ENCODE results near the gene MYO1E. TPM values are rescaled to one million over a fixed set of nuclear protein-coding genes. Genes with fewer than 3 reads are reported as not detected.

Gene MYO1E
- total RNA-seq, 2 donors from 2014 or later, result 47.8 to 65.6 TPM

GRCh38 chr15:59216911-59217310, 155.8 kb downstream of the MYO1E start:
- Histone ChIP-seq H3K36me3 (ENCODE audit: control insufficient read depth, insufficient read depth, low read length) (peaks cover 17% of the 10 kb centered on the region), H3K4me3 (ENCODE audit: low read length) (no peak overlapping the region), H3K4me1 (ENCODE audit: control insufficient read depth, insufficient read depth, low read length) (no peaks in the 10 kb centered on the region), H3K27me3 (ENCODE audit: control insufficient read depth, insufficient read depth, low read length, poor library complexity, severe bottlenecking) (no peaks in the 10 kb centered on the region), H3K9me3 (ENCODE audit: control insufficient read depth, low read length) (no peaks in the 10 kb centered on the region), H3K9ac (ENCODE audit: extremely low read depth, low read length, poor library complexity, severe bottlenecking) (no peak overlapping the region), H3K27ac (ENCODE audit: low read depth, low read length) (no peak overlapping the region)
- H3K27me3 Mint-ChIP-seq (ENCODE audit: insufficient read depth), result no peaks in the 10 kb centered on the region
- H3K27ac Mint-ChIP-seq, result no peak overlapping the region
- 93% methylated on average over 5 of the region's 5 CpGs; no CpG with 5 or more reads in 1 of the 2 experiments for WGBS, 2 experiments (ENCODE audit: insufficient coverage in 1 of 2, insufficient read length in 1 of 2)
- H3K4me1 Mint-ChIP-seq, result no peaks in the 10 kb centered on the region
- no peak overlapping the region for H3K4me3 Mint-ChIP-seq
- peaks cover 33% of the 10 kb centered on the region for H3K36me3 Mint-ChIP-seq (ENCODE audit: low read depth)
- no peaks in the 10 kb centered on the region for H3K9me3 Mint-ChIP-seq
- no peak for DNase-seq
- TF ChIP-seq CTCF (conservative IDR thresholded peaks at IDR 0.05), result no peak

- Mint-ChIP-seq H3K27ac (no peak overlapping the region), H3K9me3 (no peaks in the 10 kb centered on the region), H3K4me1 (no peaks in the 10 kb centered on the region), H3K36me3 (ENCODE audit: low read depth) (peaks cover 36% of the 10 kb centered on the region), H3K27me3 (ENCODE audit: insufficient read depth) (no peaks in the 10 kb centered on the region), H3K4me3 (no peak overlapping the region)
- Histone ChIP-seq H3K9me3 (ENCODE audit: control insufficient read depth, low read length) (no peaks in the 10 kb centered on the region), H3K36me3 (ENCODE audit: control insufficient read depth, insufficient read depth, low read length) (peaks cover 26% of the 10 kb centered on the region), H3K4me1 (ENCODE audit: control insufficient read depth, insufficient read depth, low read length) (no peaks in the 10 kb centered on the region), H3K27me3 (ENCODE audit: control insufficient read depth, insufficient read depth, low read length, poor library complexity, severe bottlenecking) (no peaks in the 10 kb centered on the region), H3K9ac (ENCODE audit: extremely low read depth, low read length, poor library complexity, severe bottlenecking) (no peak overlapping the region), H3K27ac (ENCODE audit: low read depth, low read length) (no peak overlapping the region), H3K4me3 (ENCODE audit: low read length) (no peak overlapping the region)
- TF ChIP-seq CTCF (conservative IDR thresholded peaks at IDR 0.05), result no peak
- no peak for DNase-seq
- WGBS, 2 experiments (ENCODE audit: insufficient coverage in 1 of 2, insufficient read length in 1 of 2), result 90 to 96% methylated on average over 2 of the region's 2 CpGs
Observed at GRCh38 chr15:59210186-59210585, 162.5 kb downstream of the MYO1E start.

- 89 to 94% methylated on average over 7 of the region's 7 CpGs for whole genome bisulfite sequencing, 2 experiments (ENCODE audit: insufficient coverage in 1 of 2, insufficient read length in 1 of 2)
- no peak overlapping the region for H3K4me3 ChIP-seq (ENCODE audit: low read length)
- no peak for TF ChIP-seq CTCF (conservative IDR thresholded peaks at IDR 0.05)
- H3K9ac ChIP-seq (ENCODE audit: extremely low read depth, low read length, poor library complexity, severe bottlenecking), result no peak overlapping the region
- Mint-ChIP-seq H3K4me3 (no peak overlapping the region), H3K4me1 (no peaks in the 10 kb centered on the region), H3K27ac (no peak overlapping the region), H3K9me3 (no peaks in the 10 kb centered on the region), H3K36me3 (ENCODE audit: low read depth) (peaks cover 42% of the 10 kb centered on the region), H3K27me3 (ENCODE audit: insufficient read depth) (no peaks in the 10 kb centered on the region)
- no peaks in the 10 kb centered on the region for H3K9me3 ChIP-seq (ENCODE audit: control insufficient read depth, low read length)
- DNase-seq, result no peak
- H3K4me1 ChIP-seq (ENCODE audit: control insufficient read depth, insufficient read depth, low read length), result no peaks in the 10 kb centered on the region
- peaks cover 36% of the 10 kb centered on the region for H3K36me3 ChIP-seq (ENCODE audit: control insufficient read depth, insufficient read depth, low read length)
- H3K27ac ChIP-seq (ENCODE audit: low read depth, low read length), result no peak overlapping the region
- no peaks in the 10 kb centered on the region for H3K27me3 ChIP-seq (ENCODE audit: control insufficient read depth, insufficient read depth, low read length, poor library complexity, severe bottlenecking)
Observed at GRCh38 chr15:59208613-59209249, 163.9 kb downstream of the MYO1E start.
